ENCODE measurements around the gene GABBR2. TPM values are rescaled to one million over a fixed set of nuclear protein-coding genes. Genes with fewer than 3 reads are reported as not detected.

The GABBR2 gene
- total and polyA plus RNA-seq, 9 of the 15 experiments (the other 6 are each of a cell fraction or from before 2014, with no cell fraction given): 0.15 to 1.9 (median 0.32) TPM

- TF ChIP-seq SUPT5H (IDR thresholded peaks at IDR 0.05) (no peak), TARDBP (IDR thresholded peaks at IDR 0.05) (no peak), TCF3 (CRISPR knock-in tag; IDR thresholded peaks at IDR 0.05) (no peak), ZBED1 (IDR thresholded peaks at IDR 0.05) (no peak), RBM25 (IDR thresholded peaks at IDR 0.05; ENCODE audit: low read depth, low read length, severe bottlenecking) (peak; percentile 95), RB1 (IDR thresholded peaks at IDR 0.05; ENCODE audit: low read depth) (no peak), CHD4 (IDR thresholded peaks at IDR 0.05; ENCODE audit: insufficient read depth, insufficient replicate concordance, low read depth, low read length, poor library complexity, severe bottlenecking) (peak; percentile 65), FOXJ3 (CRISPR knock-in tag; IDR thresholded peaks at IDR 0.05) (no peak), ZNF232 (CRISPR knock-in tag; IDR thresholded peaks at IDR 0.05) (no peak), SAFB (IDR thresholded peaks at IDR 0.05; ENCODE audit: borderline replicate concordance, low read depth, low read length) (no peak), BCOR (IDR thresholded peaks at IDR 0.05) (peak; percentile 99), CBX1 (IDR thresholded peaks at IDR 0.05; ENCODE audit: low read depth) (peak; percentile 92; the same call in 1 of the 2 replicates), ZFP36 (IDR thresholded peaks at IDR 0.05; ENCODE audit: low read depth, low read length, partially characterized antibody) (peak; percentile 70), ZKSCAN8 (CRISPR knock-in tag; IDR thresholded peaks at IDR 0.05) (no peak), RCOR1 (IDR thresholded peaks at IDR 0.05; ENCODE audit: borderline replicate concordance in 1 of 2, low read depth in 2 of 2, low read length in 2 of 2) (peak; percentile 62 to 77; a peak in 3 of 4 replicates), ZNF695 (CRISPR knock-in tag; IDR thresholded peaks at IDR 0.05) (no peak), CEBPG (CRISPR knock-in tag; IDR thresholded peaks at IDR 0.05) (peak; percentile 69), CEBPG (tag; conservative IDR thresholded peaks at IDR 0.05 in 1 of 2, IDR thresholded peaks at IDR 0.05 in 1 of 2) (peak; percentile 17 to 33; a peak in 1 of 4 replicates), CHD1 (IDR thresholded peaks at IDR 0.05; ENCODE audit: low read length) (peak; percentile 52), LCOR (CRISPR knock-in tag; IDR thresholded peaks at IDR 0.05) (no peak), ZNF217 (CRISPR knock-in tag; IDR thresholded peaks at IDR 0.05) (no peak), SMARCA5 (IDR thresholded peaks at IDR 0.05) (peak; percentile 94), HDAC2 (IDR thresholded peaks at IDR 0.05) (peak; percentile 88), FOXJ2 (tag; IDR thresholded peaks at IDR 0.05) (no peak), KDM1A (IDR thresholded peaks at IDR 0.05) (peak; percentile 85 to 87)
- TF ChIP-seq, protein P1, sequence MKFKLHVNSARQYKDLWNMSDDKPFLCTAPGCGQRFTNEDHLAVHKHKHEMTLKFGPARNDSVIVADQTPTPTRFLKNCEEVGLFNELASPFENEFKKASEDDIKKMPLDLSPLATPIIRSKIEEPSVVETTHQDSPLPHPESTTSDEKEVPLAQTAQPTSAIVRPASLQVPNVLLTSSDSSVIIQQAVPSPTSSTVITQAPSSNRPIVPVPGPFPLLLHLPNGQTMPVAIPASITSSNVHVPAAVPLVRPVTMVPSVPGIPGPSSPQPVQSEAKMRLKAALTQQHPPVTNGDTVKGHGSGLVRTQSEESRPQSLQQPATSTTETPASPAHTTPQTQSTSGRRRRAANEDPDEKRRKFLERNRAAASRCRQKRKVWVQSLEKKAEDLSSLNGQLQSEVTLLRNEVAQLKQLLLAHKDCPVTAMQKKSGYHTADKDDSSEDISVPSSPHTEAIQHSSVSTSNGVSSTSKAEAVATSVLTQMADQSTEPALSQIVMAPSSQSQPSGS (CRISPR knock-in tag; IDR thresholded peaks at IDR 0.05): no peak
Observed at GRCh38 chr9:98254228-98255060, 454.3 kb downstream of the GABBR2 start (continued).

Measured in K562 (cell line).